Measurements from ENCODE around the gene LRRK1.

The LRRK1 gene

DNA sequence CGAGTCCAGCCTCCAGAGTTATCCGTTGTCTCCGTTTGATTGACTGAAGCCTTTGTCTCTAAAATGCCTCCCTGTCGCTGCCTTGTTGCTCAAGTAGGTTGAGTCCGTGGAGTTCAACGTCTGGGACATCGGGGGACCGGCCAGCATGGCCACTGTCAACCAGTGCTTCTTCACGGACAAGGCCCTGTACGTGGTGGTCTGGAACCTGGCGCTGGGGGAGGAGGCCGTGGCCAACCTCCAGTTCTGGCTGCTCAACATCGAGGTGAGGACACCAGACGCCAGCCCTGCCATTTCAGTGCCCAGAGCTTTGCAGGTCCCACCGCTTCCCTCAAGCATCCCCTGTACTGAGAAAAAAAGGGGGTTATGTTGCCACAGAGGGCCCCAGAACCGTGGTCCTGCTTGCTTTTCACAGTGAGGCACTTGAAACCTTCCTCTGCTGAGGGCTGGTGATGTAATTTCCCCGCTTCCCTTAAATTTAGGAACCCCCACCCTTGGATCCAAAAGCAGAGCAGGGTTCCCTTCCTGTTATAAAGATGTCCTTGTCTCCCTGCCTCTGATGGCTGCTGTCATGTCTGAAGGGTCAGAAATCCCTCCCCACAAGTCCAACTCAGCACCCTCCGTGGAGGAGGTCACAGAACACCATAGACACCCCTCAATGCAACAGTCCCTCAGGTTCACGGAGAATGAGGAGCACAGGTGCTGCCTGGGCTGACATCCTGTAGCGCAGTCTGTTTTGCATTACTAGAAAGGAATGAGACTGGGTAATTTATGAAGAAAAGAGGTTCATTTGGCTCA is 105.7 kb downstream of the LRRK1 start:
- no peak for DNase-seq (ENCODE audit: low read depth in 2 of 2)

DNA sequence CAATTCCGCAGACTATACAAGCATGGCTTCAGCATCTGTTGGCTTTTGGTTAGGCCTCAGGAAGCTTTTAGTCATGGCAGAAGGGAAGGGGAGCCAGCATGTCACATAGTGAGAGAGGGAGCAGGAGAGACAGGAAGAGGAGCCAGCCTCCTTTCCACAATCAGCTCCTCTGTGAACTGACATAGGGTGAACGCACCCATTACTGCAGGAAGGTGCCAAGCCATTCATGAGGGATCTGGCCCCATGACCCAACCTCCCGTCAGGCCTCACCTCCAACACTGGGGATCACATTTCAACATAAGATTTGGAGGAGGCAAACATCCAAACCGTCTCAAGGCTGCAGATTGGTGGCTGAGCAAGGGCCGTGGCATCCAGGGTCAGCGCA is 106.3 kb downstream of the LRRK1 start:
- DNase-seq (ENCODE audit: low read depth in 2 of 2) = no peak

DNA sequence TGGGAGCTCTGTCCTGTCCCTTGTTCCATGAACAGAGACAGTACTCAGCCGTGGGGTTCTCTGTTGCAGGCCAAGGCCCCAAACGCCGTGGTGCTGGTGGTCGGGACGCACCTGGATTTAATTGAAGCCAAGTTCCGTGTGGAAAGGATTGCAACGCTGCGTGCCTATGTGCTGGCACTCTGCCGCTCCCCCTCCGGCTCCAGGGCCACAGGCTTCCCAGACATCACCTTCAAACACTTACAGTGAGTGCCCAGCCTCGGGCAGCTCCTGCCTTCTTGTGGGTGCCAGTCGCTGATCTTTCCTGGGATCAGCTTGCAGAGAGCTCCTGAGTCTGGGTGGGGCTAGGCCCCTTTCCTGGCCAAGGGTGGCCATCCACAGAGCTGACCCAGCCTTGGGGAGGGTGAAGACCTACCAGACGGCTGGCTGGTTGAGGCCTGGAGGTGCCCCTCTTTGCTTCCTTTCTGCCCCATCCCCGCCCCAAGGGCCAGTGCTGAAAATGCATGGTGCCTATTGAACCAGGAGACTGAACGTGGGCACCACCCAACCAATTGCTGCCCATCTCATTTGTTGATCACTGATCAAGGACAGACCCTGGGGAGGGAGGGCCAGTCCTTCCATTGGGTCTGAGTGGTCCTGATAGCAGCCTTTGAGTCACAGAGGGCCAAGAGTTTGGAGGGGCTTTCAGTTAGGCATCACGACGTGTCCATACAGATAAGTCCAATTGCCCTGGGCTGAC is 106.9 kb downstream of the LRRK1 start:
- DNase-seq (ENCODE audit: low read depth in 2 of 2) = no peak

DNA sequence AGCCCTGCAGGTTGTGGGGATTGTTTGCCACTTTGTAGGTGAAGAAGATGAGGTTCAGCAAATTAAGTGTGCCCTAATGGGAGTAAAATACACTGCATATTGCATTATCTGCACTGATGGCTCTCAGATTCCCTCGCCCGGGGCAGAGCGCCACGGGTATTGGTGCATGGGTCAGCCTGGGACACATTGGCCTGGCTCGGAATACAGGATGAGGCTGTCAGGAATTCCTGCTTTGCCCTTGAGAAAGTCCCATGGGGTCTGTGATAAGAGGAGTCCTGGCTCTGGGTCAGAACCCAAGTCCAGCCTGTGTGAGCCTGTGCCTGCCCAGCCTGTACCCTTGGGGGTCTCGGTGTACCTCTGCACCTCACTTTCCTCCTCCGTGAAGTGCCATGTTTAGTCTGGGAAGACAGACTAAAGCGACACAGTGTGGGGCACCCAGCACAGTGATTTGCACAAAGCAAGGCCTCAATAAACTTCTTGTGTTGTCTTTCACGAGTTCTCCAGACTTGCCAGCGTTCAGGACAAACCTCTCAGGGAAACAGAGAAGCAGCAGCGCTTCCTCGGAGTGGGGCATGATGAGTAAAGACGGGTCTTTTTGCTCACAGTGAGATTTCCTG is 107.6 kb downstream of the LRRK1 start:
- no peak for DNase-seq (ENCODE audit: low read depth in 2 of 2)

DNA sequence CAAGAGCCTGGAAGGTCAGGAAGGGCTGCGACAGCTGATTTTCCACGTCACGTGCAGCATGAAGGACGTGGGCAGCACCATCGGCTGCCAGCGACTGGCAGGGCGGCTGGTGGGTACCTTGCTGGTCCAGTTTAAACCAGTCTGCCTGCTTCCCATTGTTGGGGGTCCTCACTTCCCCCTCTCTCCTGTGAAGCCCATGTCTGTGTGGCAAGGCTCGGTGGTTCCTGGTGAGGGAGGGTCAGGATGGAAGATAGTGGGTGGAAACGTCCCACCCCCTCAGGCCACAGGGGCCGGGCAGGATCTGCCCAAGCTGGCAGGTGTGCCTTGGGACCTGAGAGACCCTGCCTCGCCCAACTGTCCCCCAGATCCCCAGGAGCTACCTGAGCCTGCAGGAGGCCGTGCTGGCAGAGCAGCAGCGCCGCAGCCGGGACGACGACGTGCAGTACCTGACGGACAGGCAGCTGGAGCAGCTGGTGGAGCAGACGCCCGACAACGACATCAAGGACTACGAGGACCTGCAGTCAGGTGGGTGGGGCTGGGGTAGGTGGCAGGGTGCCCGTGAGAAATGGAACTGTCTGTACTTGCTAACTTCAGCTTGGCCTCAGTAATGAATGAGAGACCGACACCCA is 108.2 kb downstream of the LRRK1 start:
- DNase-seq (ENCODE audit: low read depth in 2 of 2) = no peak

DNA sequence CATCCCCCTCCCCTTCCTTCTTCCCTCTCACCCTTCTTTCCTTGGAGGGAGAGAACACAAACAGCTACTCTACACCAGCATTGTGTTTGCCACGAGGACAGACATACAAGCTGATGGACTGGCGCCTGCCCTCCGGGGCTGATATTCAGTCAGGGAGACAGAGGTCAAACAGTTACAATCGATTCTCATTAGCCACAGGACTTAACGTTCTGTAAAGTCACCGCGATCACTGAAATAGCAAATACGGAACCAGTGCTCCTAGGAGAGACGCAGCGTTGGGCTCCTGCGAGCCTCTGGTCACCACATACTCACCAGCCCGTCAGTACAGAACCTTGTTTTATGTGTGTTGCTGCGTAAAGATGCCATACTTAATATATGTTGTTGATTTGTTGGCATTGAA is 108.8 kb downstream of the LRRK1 start:
- no peak for DNase-seq (ENCODE audit: low read depth in 2 of 2)

DNA sequence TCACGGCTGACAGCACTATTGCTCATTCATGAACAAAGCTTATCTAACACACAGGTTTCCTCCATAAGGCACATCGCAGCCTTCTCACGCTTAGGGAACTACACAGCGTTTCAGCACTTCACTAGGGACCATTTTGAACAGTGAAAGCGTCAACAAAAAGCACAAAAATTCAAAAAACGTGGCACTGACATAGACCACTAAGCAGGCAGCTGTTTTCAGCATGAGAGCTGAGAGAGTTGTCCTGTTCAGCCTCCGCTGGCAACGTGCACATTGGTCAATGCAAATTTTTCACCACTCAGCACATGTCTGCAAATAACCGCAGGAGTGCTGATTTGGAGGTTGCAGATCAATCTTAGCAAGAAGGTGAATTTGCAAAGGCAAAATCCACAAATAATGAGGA is 109.2 kb downstream of the LRRK1 start:
- no peak for DNase-seq (ENCODE audit: low read depth in 2 of 2)

DNA sequence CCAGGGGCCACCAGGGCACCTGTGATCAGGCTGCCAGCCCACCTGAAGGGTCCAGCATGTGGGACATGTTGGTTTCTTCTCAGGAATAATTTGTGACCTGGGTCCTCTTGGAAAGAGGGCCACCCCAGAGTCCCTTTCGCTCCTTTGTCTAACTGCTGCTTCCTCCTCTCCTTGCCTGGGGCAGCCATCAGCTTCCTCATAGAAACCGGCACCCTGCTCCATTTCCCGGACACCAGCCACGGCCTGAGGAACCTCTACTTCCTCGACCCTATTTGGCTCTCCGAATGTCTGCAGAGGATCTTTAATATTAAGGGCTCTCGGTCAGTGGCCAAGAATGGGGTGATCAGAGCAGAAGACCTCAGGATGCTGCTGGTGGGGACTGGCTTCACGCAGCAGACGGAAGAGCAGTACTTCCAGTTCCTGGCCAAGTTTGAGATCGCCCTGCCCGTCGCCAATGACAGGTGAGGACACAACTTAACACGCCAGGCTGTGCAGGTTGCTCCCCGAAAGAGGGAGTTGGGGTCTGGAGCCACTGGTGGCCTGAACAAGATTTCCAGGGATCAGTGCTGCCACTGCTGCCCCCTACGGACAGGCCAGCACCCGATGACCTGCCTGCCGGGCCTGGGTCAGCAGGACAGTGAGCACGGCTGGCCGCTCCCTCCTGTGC is 109.7 kb downstream of the LRRK1 start:
- DNase-seq (ENCODE audit: low read depth in 2 of 2) = no peak

DNA sequence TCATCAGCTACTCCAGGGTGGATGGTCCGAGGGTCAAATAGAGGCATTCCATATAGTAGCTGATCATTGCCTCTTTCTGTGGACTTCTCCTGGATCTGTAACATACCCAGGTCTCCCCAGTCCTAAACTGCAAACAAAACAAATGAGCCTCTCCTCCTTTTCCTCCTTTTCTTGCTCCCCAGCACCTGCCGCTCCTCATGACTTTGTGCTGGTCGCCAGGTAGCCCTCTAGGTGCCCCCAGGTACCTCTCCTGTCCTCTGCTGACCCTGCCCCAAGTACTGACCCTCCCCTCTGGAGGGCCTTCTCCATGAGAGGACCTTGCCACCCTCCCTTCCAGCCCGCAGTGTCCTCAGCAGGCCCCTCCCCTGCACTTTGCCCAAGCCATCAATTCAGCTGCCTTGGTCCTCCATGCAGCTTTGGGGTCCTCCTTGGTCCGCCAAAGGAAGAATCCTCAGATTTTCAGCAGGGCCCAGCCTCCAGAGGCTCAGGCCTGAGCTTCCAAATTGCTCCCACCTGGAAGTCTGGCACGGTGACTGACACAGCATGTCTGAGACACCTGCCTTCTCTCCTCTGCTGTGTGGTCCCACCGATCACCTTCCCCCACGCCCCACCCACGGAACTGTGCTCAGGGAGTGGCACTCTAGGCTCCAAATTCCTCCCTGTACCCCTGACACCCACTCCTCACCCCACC is 111.0 kb downstream of the LRRK1 start:
- DNase-seq (ENCODE audit: low read depth in 2 of 2) = no peak

DNA sequence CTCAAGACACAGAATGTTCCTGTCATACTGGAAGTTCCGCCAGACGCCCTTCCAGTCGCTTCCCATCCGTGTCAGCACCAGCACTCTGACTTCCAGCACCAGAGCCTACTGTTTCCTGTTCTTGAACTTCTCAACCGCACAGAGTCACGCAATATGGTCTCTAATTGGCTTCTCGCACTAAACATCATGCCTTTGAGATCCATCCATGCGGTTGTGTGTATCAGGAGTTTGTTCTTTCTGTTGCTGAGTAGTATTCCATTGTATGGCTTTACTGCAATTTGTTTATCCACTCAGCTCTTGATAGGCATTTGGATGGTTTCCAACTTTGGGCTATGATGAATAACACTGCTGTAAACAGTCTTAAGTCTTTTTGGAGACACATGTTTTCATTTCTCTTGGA is 112.1 kb downstream of the LRRK1 start:
- DNase-seq (ENCODE audit: low read depth in 2 of 2) = no peak

DNA sequence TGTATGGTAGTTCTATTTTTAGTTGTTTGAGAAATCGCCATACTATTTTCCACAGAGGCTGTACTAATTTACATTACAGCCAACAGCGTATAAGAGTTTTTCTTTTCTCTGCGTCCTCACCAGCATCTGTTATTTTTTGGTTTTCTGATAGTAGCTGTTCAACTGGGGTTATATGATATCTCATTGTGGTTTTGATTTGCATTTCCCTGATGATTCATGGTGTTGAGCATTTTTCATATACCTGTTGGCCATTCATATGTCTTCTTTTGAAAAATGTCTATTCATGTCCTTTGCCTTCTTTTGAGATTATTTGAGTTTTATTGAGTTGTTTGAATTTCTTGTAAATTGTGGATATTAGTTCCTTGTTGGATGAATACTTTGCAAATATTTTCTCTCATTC is 114.6 kb downstream of the LRRK1 start:
- DNase-seq (ENCODE audit: low read depth in 2 of 2) = no peak

DNA sequence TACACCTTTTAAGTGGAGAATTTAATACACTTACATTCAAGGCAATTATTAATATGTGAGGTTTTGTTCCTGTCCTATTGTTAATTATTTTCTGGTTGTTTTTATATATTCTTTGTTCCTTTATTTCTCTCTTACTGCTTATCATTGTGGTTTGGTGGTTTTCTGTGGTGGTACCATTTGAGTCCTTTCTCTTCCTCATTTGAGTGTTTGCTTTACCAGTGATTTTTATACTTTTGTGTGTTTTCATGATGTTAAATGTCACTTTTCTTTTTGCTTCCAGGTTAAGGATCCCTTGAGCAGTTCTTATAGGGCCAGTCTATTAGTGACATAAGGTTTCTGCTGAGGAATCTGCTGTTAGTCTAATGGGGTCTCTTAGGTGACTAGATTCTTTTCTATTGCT is 116.5 kb downstream of the LRRK1 start:
- no peak for DNase-seq (ENCODE audit: low read depth in 2 of 2)

DNA sequence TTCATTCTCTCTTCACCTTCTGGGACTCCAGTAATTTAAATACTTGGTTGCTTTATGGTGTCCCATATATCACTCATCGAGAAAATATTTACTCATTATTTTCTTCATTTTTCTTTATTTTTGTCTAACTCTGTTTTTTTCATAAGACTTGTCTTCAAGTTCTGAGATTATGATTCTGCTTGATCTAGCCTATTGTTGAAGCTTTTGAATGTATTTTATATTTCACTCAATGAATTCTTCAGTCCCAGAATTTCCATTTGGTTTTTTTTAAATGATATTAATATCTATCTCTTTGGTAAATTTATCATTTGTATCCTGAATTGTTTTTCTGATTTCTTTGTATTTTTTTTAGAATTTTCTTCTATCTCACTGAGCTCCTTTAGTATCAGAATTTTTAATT is 117.0 kb downstream of the LRRK1 start:
- DNase-seq (ENCODE audit: low read depth in 2 of 2) = no peak

DNA sequence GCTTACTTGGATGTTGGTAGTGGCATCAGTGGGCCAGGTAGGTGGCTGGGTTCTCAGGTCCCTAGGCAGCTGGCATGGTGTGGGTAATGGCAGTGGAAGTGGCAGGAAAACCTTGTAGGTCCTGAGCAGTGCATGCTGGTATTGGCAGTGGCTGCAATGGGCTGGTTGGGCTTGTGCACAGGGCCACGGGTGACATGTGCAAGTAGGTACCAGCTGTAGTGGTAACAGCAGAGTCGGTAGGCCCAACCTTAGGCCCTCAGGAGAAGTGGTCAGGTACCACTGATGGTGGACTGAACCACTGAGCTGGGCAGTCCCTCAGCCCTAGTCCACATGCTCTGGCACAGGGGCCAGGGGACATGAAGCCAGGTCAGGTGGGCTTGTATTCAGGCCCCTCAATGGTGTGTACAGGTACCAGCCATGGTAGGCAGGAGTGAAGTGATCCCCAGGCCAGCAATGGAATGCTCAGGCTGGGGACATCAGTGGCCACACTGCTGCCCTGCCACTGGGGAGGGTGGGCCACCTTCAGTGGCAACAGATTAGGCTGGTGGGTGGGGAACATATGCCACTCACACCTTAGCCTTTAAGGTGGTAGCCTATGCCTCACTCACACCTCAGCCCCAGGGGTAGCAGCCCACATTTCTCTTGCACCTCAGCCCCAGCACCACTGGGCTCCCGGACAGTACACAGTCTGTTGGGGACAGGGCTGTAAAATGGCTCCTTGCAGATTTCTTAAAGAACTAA is 118.1 kb downstream of the LRRK1 start:
- DNase-seq (ENCODE audit: low read depth in 2 of 2) = no peak

DNA sequence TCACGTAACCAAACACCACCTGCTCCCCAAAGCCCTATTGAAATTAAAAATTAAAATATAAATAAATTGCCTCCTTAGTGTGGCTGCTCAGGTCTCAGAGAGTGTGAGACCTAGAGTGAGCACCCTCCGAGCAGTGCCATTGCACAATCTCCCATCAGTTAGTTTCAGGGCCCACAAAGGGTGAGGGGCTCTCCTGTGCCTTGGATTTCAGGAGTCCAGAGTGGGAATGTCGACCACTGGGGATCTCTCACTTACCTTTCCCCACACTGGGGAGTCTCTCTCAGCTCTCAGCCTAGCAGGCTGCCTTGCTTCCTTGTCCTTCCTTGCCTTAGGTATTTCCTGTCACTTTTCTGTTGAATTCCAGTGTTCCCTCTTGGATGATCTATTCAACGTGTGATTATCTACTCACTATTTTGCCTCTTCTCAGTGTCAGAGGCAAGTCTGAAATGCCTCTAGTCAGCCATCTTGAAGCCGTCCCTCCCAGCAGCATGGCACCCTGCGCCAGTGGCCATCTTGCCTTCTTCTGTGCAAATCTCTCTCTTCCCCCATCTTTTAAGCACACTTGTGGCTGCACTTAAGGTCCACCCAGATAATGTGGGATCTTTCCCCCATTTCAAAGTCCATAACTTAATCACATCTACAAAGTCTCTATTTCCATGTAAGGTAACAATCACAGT is 119.3 kb downstream of the LRRK1 start:
- no peak for DNase-seq (ENCODE audit: low read depth in 2 of 2)

DNA sequence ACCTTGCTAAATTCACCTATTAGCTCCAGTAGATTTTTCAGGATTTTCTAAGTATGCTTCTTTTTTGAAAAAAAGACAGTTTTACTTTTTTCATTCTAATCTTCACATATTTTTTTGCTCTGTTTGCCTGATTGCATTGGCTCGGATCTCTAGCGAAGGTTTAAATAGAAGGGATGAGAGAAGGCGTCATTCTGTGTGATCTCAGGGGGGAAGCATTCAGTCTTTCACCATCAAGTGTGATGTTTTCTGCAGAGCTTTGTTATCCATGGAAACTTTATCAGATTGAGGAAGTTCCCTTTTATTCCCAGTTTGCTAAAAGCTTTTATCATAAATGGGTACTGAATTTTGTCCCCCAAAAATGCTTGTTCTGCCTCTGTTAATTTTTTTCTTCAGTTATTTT is 120.3 kb downstream of the LRRK1 start:
- DNase-seq (ENCODE audit: low read depth in 2 of 2) = no peak

DNA sequence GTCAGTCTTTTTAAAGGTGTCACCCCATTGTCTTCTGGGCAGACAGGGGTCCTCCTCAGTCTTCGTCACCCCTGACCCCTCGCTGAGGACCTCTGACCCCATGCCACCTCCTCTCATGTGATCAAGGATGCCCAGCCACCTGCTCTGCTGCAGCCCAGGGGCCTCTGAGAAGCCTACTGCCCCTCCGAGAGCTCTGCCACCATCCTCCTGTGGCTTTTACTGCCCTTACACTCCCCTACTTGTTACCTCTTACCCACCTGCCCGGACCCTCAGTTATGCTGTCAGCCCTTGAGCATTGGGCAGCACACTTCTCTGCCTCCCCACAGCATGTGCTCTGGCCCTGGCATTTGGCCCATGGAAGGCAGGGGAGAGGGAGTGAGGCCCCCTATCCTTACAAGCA is 123.2 kb downstream of the LRRK1 start:
- no peak for DNase-seq (ENCODE audit: low read depth in 2 of 2)

DNA sequence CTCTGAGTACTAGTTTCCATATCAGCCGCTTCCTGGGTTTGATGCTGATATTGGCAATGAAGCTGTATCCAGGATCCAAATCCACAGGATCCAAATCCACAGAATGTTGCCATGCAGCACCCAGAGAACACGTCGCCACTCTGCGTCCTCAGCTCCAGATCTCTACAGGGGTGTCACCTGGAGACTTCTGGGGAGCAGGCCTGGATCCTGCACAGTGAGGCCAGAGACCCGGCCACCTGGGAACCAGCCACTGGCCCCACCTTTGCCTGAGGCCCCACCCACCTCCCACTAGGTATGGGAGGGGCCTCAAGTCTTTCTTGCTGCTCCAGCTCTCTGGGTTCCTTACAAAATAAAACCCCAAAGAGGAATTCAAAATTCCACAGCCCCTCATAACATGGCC is 123.9 kb downstream of the LRRK1 start:
- DNase-seq (ENCODE audit: low read depth in 2 of 2) = no peak

DNA sequence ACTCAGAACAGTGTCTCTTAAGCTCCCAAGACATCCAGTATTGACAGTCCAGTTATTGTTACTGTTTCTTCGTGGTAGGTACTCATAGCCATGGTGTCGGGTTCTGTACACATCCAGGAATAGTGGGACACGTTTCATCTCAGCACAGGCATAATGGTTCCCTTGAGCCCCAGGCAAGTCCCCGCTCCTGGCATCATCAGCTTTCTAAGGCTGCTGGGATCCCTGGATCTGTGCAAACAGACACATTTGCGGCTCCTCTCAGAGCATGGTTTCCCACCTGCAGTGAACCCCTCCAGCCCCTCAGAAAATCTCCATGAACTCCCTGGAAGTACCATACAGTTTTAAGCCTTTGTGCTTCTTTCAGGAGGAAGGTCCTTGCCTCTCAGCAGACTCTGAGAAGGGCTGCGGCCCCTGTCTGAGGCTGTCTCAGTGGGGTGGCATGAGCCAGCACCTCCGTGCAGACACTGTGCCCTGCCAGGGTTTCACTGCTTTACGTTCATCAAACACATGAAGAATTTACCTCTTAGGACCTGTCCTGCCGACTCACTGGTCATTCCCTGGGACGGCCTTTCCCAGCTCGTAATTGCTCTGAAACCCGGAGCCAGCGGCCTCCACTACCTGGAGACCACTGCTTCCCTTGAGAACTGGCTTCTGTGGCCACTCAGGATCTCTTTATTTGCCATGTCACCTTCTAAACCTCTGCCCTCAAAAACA is 124.9 kb downstream of the LRRK1 start:
- DNase-seq (ENCODE audit: low read depth in 2 of 2) = no peak

All from stimulated activated CD8-positive, alpha-beta memory T cell treated with anti-CD3 and anti-CD28 coated beads, Interleukin-2, amount 100 ng/mL, for 48 hours (primary cell).